Hepatocyte (in vitro differentiated cells): ENCODE results near the gene RABGGTB.
"Not testable (repeated sequence)": the region's sequence is repeated elsewhere in the genome, so short reads cannot be mapped to it uniquely, and the experiment has no call there.

Experiments used
- EZH2 ChIP-seq: fragments of 200-600 bp; sonication (generic); IDR thresholded peaks from 2 replicates; pipeline ENCODE4 v1.6.1; 2016; ENCODE audit warnings: antibody characterized with exemption, mild to moderate bottlenecking, borderline replicate concordance
- EZH2phosphoT487 ChIP-seq: fragments of 200-600 bp; sonication (generic); IDR thresholded peaks from one replicate; pipeline ENCODE4 v1.6.1; 2018; ENCODE audit warnings: antibody characterized with exemption, mild to moderate bottlenecking, low read depth, moderate library complexity; ENCODE audit not compliant: unreplicated experiment, severe bottlenecking
- TF ChIP-seq, protein P1 (sequence below): fragments of 200-600 bp; sonication (generic); IDR thresholded peaks from 2 replicates; pipeline ENCODE4 v1.5.1; 2016; ENCODE audit warnings: antibody characterized with exemption, mild to moderate bottlenecking; ENCODE audit not compliant: poor library complexity

- TF ChIP-seq, protein P1, sequence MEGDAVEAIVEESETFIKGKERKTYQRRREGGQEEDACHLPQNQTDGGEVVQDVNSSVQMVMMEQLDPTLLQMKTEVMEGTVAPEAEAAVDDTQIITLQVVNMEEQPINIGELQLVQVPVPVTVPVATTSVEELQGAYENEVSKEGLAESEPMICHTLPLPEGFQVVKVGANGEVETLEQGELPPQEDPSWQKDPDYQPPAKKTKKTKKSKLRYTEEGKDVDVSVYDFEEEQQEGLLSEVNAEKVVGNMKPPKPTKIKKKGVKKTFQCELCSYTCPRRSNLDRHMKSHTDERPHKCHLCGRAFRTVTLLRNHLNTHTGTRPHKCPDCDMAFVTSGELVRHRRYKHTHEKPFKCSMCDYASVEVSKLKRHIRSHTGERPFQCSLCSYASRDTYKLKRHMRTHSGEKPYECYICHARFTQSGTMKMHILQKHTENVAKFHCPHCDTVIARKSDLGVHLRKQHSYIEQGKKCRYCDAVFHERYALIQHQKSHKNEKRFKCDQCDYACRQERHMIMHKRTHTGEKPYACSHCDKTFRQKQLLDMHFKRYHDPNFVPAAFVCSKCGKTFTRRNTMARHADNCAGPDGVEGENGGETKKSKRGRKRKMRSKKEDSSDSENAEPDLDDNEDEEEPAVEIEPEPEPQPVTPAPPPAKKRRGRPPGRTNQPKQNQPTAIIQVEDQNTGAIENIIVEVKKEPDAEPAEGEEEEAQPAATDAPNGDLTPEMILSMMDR = not testable (repeated sequence)
- not testable (repeated sequence) for TF ChIP-seq EZH2, EZH2phosphoT487
Measured at GRCh38 chr1:75823596-75823995, 37.5 kb downstream of the RABGGTB start.
